SW 1271 (cell line): ENCODE data around the gene STAMBP.
"Not testable (repeated sequence)": the region's sequence is repeated elsewhere in the genome, so short reads cannot be mapped to it uniquely, and the experiment has no call there.

Source experiments
- DNase-seq, 2 experiments: peaks; one replicate each; lab custom pipeline; 2025; lab: John Stamatoyannopoulos, UW

Gene STAMBP

GRCh38 chr2:73828818-73829570 lies at the start of gene STAMBP:
TSS of gene STAMBP (plus strand) at chr2:73828961. CDS start at chr2:73830857, 1,896 bp downstream.
- DNase-seq = peak; percentile 84 to 96

GRCh38 chr2:73779467-73780236 lies 49.1 kb upstream of the STAMBP start, which contains the start of gene DUSP11:
TSS of gene DUSP11 (minus strand) at chr2:73780103. CDS start at chr2:73779974, 129 bp downstream.
- peak; percentile 80 to 86 for DNase-seq

GRCh38 chr2:73780237-73780582 lies 48.6 kb upstream of the STAMBP start:
- no peak for DNase-seq

GRCh38 chr2:73783402-73783801 lies 45.4 kb upstream of the STAMBP start:
- DNase-seq = not testable (repeated sequence)

- DNase-seq = not testable (repeated sequence)
Measured at GRCh38 chr2:73783883-73784282, 44.9 kb upstream of the STAMBP start, which contains the start of gene C2orf78. TSS of gene C2orf78 (plus strand) at chr2:73784183. CDS start at chr2:73784310, 127 bp downstream.

- no peak for DNase-seq
Measured at GRCh38 chr2:73811878-73812277, 16.9 kb upstream of the STAMBP start.

GRCh38 chr2:73812635-73813034 lies 16.1 kb upstream of the STAMBP start:
- no peak for DNase-seq

GRCh38 chr2:73818296-73818695 lies 10.5 kb upstream of the STAMBP start:
- DNase-seq = no peak

GRCh38 chr2:73821227-73821626 lies 7.5 kb upstream of the STAMBP start:
- no peak for DNase-seq

GRCh38 chr2:73821669-73822068 lies 7.1 kb upstream of the STAMBP start:
- DNase-seq = no peak

GRCh38 chr2:73822276-73822675 lies 6.5 kb upstream of the STAMBP start:
- DNase-seq = no peak

GRCh38 chr2:73822991-73823390 lies 5.8 kb upstream of the STAMBP start:
- DNase-seq = no peak

GRCh38 chr2:73823416-73823815 lies 5.3 kb upstream of the STAMBP start:
- DNase-seq = no peak

GRCh38 chr2:73823916-73824523 lies 4.7 kb upstream of the STAMBP start:
- DNase-seq = peak; percentile 29 to 74

GRCh38 chr2:73825408-73825807 lies 3.4 kb upstream of the STAMBP start:
- DNase-seq = no peak

- peak in 1 of 2 experiments; percentile 66 for DNase-seq
Measured at GRCh38 chr2:73827018-73827417, 1.7 kb upstream of the STAMBP start.

GRCh38 chr2:73827660-73828388 lies 937 bp upstream of the STAMBP start:
- DNase-seq = no peak

- DNase-seq = no peak
Measured at GRCh38 chr2:73828389-73828817, 358 bp upstream of the STAMBP start.

GRCh38 chr2:73830871-73831401 lies 2.2 kb downstream of the STAMBP start:
- DNase-seq = peak in 1 of 2 experiments; percentile 27

- peak in 1 of 2 experiments; percentile 15 for DNase-seq
Measured at GRCh38 chr2:73832930-73833329, 4.2 kb downstream of the STAMBP start.

GRCh38 chr2:73836141-73836943 lies 7.6 kb downstream of the STAMBP start:
- no peak for DNase-seq
